GM18502 (cell line): ENCODE measurements around the gene CDYL.
"Not testable (repeated sequence)": the region's sequence is repeated elsewhere in the genome, so short reads cannot be mapped to it uniquely, and the experiment has no call there.

Experiments
- ATAC-seq: cut with Tn5 transposase; IDR thresholded peaks from one replicate; pipeline ENCODE4 v1.9.1; 2021; ENCODE audit warnings: mild to moderate bottlenecking; ENCODE audit not compliant: unreplicated experiment, poor library complexity

Gene CDYL

DNA sequence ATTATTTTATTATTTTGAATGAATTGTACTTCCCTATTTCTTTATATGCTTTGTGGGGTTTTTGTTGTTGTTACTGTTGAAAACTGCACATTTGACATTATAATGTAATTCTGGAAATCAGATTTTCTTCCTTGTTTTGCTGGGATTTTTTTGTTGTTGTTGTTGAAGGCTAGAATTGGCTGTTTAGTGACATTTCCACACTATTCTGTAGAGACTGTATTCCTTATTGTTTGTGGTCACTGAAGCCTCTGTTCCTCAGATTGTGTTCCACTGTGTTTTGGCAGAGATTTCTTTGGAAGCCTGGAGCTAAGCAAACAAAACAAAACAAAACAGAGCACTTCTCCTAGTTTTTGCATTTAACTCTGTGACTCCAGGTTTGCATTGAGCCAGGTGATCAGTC lies 52.9 kb downstream of the CDYL start:
- ATAC-seq = no peak

DNA sequence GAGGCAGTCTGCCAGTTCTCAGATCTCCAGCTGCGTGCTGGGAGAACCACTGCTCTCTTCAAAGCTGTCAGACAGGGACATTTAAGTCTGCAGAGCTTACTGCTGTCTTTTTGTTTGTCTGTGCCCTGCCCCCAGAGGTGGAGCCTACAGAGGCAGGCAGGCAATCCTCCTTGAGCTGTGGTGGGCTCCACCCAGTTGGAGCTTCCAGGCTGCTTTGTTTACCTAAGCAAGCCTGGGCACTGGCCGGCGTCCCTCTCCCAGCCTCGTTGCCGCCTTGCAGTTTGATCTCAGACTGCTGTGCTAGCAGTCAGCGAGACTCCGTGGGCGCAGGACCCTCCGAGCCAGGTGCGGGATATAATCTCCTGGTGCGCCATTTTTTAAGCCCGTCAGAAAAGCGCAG lies 59.3 kb downstream of the CDYL start:
- ATAC-seq = not testable (repeated sequence)

DNA sequence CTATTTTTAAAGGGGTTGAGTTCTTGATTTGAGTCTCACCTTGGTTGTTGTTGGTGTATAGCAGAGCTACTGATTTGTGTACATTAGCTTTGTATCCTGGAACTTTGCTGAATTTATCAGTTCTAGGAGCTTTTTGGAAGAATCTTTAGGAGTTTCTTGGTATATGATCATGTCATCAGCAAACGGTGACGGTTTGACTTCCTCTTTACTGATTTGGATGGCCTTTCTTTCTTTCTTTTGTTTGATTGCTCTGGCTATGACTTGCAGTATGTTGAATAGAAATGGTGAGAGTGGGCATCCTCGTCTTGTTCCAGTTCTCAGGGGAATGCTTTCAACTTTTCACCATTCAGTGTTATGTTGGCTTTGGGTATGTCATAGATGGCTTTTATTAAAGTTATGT lies 64.0 kb downstream of the CDYL start:
- ATAC-seq = no peak

DNA sequence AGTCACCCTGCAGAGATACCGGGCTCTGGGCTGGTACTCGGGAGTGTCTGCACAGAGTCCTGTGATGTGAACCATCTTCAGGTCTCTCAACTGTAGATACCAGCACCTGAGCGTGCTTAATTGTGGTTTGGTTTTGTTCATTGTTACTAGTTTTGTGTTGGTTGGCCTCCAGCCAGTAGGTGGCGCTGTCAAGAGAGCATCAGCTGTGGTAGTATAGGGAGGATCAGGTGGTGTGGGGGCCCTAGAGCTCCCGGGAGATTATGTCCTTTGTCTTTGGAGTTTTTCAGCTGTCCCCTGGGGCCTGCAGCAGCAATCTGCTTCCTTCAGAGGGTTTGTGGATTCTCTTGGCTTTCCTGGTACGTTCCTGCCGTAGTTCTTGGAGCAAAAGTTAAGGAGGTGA lies 67.9 kb downstream of the CDYL start:
- ATAC-seq = no peak

DNA sequence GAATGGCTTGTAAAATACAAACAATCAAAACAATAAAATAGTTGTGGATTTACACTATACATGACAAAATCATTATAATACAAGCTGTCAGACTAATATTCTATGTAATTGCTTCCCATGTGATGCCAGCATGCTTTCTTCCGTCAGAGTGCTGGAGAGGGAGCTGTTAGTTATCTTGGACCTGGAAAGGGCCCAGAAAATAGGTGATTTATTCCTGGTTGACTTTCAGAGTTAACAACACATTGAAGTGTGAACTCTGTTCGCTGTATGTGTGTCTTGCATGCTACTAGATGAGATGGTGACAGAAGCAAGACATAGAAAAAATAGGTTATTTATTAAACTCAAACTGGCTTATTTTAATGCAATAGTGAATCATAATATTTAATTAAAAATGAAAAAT lies 70.2 kb downstream of the CDYL start:
- ATAC-seq = no peak

DNA sequence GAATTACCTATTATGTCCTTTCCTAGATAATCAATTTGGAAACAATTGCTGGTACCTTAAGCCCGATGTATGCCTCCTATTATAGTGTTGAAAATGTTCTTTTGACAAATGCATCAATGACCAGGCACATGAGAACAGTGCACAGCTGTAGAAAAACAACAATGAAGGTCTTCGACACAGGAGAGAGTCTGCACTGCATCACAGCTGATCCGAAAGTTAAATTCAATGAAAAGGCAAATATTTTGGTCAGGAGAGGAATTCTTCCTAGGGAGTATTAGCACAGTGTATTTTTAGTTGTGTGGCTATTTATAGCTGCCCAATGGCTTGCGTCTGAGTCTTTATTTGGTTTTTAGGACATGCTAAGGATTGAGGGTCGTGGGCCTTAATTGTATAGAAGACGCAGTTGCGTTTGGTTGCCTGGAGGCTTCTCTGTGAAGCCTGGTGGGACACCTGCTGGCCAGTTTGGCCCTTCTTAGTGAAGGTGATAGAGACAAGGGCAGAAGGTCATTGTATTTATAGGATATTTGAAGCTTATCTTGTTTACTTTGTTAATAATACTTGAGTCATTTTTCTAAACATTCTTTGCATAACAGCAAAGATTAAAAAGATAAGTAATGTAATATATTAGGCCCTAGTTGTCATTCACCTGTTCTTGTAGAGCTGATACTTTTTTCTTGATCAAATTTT lies 72.3 kb downstream of the CDYL start:
- ATAC-seq = no peak

DNA sequence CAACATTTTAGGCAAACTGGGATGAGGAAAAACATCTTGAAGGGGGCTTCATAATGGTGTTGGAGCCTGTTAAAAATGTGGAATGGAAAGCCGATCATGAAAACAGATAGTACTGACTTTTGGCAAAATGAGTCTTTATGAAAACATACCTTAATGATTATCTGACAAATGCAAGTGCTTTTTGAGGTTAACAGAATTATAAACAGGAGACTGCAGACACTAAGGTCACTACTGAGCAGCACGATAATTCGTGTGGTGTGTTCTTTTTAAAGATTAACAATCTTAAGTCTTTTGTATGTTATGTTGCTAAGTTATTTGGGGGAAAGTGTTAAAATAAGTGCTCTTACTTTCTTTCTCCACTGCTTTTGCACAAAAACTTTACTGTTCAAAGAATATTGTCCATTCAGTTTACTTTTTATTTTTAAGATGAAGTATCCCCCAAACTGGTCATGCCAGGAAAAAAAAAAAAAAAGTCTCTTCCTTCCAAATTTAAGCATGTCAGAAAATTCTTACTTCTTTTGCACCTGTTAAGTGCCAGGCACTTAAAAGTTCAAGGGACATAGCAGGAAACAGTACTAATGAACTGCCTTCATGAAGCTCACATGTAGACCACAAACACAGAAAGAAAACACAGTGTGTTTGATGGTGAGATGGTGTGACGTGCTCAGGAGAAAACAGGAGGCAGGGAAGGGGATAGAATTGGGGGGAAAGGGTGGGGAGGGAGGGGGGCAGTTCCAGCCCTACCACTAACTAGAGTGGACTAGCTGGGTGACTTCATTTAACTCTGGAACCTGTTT lies 73.2 kb downstream of the CDYL start:
- ATAC-seq = no peak

DNA sequence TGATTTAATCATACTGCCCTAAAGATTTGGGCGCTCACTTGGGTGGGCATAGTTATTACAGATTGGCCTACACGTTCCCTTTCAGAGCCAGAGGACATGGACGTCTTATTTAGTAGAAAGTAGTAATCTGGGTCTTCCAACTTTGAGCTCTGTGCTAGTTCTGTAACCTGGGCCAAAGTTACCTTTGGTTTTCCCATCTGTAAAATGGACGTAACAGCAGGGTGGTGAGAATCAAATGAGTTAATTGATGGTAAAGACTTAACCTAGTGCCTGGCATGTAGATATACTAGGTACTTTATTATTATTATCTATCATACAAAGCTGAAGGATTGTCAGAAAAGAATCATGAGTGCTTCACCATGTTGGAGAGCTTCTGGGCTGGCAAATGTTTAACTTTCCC lies 74.8 kb downstream of the CDYL start:
- ATAC-seq = no peak

DNA sequence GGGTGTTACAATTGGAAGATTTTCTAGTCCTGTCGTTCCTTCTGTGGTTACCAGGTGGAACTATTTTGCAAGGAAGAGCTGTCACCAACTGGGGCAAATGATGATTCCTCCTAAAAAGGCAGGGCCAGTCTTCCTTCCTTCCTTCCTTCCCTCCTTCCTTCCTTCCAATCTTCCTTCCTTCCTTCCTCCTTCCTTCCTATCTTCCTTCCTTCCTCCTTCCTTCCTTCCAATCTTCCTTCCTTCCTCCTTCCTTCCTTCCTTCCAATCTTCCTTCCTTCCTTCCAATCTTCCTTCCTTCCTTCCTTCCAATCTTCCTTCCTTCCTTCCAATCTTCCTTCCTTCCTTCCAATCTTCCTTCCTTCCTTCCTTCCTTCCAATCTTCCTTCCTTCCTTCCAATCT lies 76.0 kb downstream of the CDYL start:
- ATAC-seq = not testable (repeated sequence)

DNA sequence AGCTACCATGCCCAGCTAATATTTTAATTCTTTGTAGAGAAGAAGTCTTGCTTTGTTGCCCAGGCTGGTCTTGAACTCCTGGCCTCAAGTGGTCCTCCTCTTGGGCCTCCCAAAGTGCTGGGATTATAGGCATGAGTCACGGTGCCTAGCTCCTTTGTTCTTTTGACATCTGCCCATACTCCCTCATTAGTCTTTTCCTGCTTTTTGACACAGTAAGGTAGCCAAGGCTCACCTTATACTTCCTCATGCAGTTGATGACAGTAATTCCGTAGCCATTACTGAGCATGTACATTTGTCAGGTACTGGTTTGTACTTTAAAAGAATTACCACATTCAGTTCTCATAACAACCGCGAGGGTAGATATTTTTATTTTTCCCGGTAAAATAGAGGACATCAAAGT lies 76.7 kb downstream of the CDYL start:
- no peak for ATAC-seq

DNA sequence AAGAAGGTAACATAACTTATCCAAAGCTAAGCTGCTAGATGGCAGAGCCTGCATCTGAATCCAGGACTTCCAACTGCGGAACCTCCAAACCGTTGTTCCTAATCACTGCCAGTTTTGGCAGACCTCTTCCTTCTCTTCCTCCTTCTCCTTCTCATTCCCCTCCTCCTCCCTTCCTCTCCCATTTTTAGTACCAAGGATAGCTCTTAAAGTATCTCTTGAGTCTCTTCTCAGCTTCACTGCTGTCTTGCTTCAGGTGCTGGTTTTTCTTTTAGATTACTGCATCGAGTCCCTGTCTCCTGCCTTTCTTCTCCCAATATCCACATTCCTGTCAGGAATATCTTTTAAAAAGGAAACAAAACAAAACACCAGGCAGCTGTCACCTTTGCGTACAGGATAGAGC lies 77.1 kb downstream of the CDYL start:
- no peak for ATAC-seq

DNA sequence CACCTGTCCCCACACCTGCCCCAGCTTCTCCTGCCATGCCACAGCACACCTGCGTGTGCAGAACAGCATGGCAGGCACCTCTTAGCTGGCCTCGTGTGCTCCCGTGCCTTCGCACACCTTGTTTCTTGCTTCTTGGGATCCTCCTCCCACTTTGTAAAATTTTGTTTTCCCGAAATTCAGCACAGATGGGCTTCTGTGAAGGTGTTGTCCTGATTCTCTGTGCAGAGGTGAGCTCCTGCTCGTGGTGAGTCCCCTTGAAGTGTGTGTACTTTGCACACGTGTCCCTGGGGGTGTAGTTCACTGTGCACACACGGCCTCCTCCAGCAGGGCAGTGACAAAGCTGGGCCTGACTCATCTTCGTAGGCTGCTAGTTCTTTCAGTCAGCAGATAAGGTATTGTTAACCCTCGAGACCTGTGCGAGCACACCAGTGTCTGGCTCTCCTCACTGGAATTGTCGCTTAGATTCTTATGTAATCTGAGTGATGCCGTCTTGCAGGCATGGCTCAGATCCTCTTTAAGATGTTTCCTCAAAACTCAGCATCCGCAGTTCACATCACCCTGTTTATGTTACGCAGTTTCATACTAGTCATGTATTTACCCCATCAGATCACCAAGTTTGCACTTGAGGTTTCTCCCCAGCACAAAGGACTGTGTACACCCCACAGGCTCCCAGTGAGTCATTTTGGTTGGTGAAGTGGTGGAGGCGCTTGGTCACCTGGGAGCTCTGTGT lies 77.7 kb downstream of the CDYL start:
- no peak for ATAC-seq

DNA sequence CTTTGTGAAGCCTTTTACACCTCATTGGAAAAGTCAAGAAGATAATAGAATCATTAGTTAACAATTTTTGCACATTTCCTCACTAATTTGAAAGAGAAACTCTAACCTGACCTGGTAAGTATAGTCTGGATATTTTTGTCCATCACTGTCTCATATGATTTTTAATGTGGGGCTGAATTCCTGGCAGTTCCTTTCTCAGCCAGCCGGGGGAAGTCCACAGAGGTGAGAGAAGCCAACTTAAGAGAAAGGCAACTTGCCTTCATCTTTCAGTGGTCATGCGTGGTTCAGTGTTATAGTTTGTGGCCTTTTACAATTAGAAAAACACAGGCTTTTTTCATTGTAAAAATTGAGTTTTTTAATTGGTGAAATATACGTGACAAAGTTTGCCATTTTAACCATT lies 80.6 kb downstream of the CDYL start:
- ATAC-seq = no peak

DNA sequence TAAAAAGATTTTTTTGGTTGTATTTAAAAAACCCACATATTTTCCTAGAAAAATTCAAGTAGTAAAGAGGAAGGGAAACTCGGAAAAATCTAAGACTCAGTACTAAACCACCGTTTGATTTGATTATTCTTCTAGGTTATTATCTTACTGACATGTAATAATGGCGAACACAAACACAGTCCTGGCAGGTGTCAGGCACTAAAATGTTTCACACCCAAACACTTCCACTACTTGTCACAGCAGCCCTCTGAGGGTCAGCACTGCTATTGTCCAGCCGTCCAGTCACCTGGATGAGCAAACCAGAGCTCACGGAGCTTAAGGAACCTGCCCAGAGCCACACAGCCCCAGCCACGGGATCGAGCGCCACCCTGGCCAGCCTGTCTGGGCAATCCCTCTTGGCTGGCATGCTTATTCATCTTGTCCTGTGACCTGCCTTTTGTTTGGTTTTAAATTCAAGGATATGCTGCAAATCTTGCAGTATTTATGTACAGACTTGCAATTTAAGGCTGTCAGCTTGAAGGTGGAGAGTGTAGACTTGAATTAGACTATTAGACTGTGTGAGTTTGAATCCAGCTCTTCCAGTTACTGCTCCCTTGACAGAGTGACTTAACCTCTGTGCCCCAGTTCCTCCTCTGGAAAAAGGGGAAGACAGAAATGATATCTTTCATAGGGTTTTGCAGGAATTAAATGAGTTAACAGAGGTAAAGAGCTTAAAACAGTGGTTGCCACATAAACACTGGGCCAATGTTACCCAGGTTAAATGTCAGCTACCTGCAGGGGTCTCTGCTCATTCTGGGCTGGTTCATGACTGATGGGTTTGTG lies 82.2 kb downstream of the CDYL start:
- no peak for ATAC-seq

DNA sequence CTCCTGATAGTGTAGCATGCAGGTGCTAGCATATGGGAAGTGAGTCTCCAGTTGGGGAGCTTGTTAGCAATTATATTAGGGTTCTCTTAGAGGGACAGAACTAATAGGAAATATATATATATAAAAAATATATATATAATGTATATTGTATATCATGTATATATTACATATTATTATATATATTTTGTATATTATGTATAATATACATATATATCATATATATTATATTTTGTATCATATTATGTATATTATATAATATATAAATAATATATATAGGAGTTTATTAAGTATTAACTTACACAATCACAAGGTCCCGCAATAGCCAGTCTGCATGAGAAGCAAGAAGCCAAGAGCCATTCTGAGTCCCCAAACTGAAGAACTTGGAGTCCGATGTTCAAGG lies 84.2 kb downstream of the CDYL start:
- ATAC-seq = no peak

DNA sequence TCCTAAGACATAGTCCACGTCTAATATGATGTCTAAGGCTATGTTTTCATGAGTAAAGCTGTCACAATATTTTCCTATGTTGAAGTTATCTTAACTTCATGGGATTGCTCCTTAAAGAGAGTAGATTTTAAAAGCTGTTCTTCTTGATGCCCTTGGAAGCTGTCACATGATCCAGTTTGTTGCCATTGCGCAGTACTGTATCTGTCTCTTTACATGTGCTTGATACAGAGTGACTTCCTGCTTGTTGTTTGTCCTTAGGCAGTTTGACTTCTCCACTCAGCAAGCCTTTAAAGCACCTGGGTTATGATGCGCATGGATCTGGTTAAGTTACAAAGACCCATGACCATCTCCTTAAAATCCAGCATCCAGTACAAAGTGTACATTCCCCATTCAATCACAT lies 85.4 kb downstream of the CDYL start:
- ATAC-seq = no peak

DNA sequence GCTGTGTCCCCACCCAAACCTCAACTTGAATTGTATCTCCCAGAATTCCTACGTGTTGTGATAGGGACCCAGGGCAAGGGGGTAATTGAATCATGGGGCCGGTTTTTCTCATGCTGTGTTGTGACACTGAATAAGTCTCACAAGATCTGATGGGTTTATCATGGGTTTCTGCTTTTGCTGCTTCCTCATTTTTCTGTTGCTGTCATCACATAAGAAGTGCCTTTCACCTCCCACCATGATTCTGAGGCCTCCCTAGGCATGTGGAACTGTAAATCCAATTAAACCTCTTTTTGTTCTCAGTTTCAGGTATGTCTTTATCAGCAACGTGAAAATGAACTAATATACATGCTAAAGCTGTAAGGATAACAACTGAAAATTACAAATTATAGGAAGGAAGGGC lies 88.3 kb downstream of the CDYL start:
- ATAC-seq = no peak

DNA sequence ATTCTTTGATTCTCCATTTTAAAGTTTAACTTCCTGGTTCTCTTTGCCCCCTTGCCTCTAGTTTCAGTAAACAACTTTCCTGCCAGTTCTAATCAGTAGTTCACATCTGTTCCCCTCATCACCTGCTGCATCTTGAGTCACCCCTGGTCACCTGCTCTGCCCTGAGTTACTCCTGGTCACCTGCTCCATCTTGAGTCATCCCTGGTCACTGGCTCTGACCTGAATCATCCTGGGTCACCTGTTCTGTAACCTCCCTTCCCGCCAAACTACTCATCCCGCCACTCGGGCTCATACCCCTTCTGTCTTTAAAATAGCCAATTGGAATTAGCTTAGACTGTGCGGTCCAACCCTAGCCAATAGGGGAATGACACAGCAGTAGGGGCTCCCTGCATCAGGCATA lies 88.8 kb downstream of the CDYL start:
- not testable (repeated sequence) for ATAC-seq

DNA sequence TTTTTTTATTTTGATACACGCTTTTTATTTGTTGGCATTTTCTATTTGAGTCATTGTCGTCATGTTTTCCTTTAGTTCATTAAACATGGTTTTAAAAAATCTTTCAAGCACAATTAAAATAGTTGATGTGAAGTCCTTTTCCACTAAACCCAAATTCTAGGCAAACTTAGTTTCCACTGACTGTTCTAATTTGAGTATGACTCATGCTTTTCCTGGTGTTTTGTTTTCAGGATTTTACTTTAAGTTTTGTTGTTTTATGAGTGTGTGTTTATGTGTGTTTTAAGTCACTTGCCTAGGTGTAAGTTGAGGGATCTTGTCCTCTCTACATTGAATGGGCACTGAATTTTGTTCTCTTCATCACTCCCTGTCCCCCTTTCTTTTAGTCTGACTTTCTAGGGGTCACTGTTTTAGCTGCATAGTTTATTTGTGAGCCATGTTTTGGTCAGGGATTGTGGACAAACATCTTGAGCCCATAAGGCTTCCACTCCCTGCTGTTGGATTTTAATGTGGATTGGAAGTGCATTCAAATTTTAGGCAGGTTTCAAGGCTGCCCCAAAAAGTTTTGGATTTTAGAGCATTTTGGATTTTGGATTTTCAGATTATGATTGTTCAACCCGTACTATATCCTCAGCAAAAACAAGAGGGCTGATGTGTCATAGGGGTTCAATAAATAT lies 94.8 kb downstream of the CDYL start:
- ATAC-seq = no peak

DNA sequence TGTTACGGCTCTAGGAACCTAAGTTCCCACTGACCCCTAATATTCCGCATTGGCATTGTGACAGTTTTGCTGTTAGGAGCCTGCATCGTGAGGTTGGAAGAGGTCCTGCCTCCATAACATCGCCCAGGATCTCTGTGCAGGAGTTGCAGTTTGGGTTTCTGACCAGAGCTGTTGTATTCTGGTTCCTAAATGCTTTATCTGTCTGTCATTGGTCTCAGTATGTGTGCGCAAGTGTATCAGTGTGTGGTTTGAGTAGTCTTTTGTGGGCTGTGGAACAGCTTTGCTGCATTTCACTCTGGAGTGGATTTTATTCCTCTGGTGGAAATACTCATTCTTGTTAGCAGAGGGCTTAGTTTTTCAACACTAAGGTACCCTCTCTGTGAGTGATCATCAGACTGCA lies 95.6 kb downstream of the CDYL start:
- no peak for ATAC-seq
